ENCODE data around the gene PTER. TPM values are rescaled to one million over a fixed set of nuclear protein-coding genes. Genes with fewer than 3 reads are reported as not detected.

The PTER gene
- total RNA-seq, 1 experiment from 2014 or later = 25.8 TPM

DNA sequence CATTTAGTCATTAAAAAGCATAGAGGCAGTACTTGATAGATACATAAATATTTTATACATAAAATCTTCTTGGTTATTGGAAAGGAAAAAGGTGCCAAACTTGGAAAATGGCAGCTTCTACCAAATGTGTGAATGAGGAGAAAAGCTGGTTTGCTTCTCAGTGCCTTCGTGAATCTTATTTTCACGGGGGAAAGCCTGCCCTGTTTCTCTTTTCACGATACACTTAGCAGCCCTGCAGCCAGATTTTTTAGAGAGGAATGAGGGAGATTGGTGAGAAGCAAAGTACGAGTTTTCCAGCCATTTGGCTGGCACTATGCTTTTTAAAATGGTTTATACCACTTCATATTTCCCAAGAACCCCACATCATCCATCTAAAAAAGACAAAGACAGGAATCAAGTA lies 107.8 kb downstream of the PTER start:
- DNase-seq (ENCODE audit: low read depth, low spot score) (no peak), ATAC-seq (no peak)
- Histone ChIP-seq H3K4me1 (ENCODE audit: control insufficient read depth in 1 of 2, insufficient read depth in 2 of 2, low read length in 2 of 2) (no peaks in the 10 kb centered on the region), H3K36me3 (ENCODE audit: control insufficient read depth in 1 of 2, insufficient read depth in 2 of 2, low read length in 2 of 2) (no peaks in the 10 kb centered on the region), H3K27me3 (ENCODE audit: insufficient read depth, low read length) (no peaks in the 10 kb centered on the region), H3K4me2 (ENCODE audit: low read length) (no peak overlapping the region), H3K9ac (ENCODE audit: low read length) (no peak overlapping the region), H3K79me2 (ENCODE audit: insufficient read depth, low read length) (no peaks in the 10 kb centered on the region), H3K9me3 (ENCODE audit: control insufficient read depth in 1 of 2, insufficient read depth in 1 of 2, low read depth in 1 of 2, low read length in 2 of 2) (no peaks in the 10 kb centered on the region), H3K27ac (ENCODE audit: low read depth, low read length) (no peak overlapping the region), H3K4me3 (replicated peaks in 1 of 2; ENCODE audit: low read depth in 1 of 2, low read length in 2 of 2) (no peak overlapping the region), H2AFZ (ENCODE audit: low read depth, low read length, poor library complexity, severe bottlenecking) (no peak overlapping the region), H3K9me2 (ENCODE audit: insufficient read depth) (no peaks in the 10 kb centered on the region), H4K20me1 (ENCODE audit: insufficient read depth) (no peaks in the 10 kb centered on the region)
- no TSS peak for BruUV-seq (replicated peaks)
- no peak for TF ChIP-seq TCF7L2 (IDR thresholded peaks at IDR 0.05; ENCODE audit: borderline replicate concordance, extremely low read depth, insufficient read depth, insufficient read length)
- TF ChIP-seq POLR2A (IDR thresholded peaks at IDR 0.05; ENCODE audit: borderline replicate concordance, extremely low read depth, insufficient read depth, insufficient read length) = no peak
- TF ChIP-seq YY1 (IDR thresholded peaks at IDR 0.05; ENCODE audit: extremely low read depth, insufficient replicate concordance, low read depth, low read length) = no peak
- TF ChIP-seq, protein P1, sequence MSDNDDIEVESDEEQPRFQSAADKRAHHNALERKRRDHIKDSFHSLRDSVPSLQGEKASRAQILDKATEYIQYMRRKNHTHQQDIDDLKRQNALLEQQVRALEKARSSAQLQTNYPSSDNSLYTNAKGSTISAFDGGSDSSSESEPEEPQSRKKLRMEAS (IDR thresholded peaks at IDR 0.05) = no peak
- no peak for TF ChIP-seq ZFX (IDR thresholded peaks at IDR 0.05)
- TF ChIP-seq, protein P2, sequence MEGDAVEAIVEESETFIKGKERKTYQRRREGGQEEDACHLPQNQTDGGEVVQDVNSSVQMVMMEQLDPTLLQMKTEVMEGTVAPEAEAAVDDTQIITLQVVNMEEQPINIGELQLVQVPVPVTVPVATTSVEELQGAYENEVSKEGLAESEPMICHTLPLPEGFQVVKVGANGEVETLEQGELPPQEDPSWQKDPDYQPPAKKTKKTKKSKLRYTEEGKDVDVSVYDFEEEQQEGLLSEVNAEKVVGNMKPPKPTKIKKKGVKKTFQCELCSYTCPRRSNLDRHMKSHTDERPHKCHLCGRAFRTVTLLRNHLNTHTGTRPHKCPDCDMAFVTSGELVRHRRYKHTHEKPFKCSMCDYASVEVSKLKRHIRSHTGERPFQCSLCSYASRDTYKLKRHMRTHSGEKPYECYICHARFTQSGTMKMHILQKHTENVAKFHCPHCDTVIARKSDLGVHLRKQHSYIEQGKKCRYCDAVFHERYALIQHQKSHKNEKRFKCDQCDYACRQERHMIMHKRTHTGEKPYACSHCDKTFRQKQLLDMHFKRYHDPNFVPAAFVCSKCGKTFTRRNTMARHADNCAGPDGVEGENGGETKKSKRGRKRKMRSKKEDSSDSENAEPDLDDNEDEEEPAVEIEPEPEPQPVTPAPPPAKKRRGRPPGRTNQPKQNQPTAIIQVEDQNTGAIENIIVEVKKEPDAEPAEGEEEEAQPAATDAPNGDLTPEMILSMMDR (IDR thresholded peaks at IDR 0.05 in 2 of 3, conservative IDR thresholded peaks at IDR 0.05 in 1 of 3; ENCODE audit: borderline replicate concordance in 1 of 3, insufficient read depth in 1 of 3, low read depth in 2 of 3, low read length in 2 of 3) = no peak
- no peak for TF ChIP-seq FOSL1 (IDR thresholded peaks at IDR 0.05; ENCODE audit: low read depth)
- TF ChIP-seq POLR2AphosphoS5 (IDR thresholded peaks at IDR 0.05; ENCODE audit: low read depth, low read length) = no peak
- no peak for TF ChIP-seq EZH2phosphoT487 (IDR thresholded peaks at IDR 0.05; ENCODE audit: borderline replicate concordance)
- TF ChIP-seq CBX3 (IDR thresholded peaks at IDR 0.05; ENCODE audit: low read depth) = no peak
- no peak for TF ChIP-seq ATF3 (IDR thresholded peaks at IDR 0.05)
- TF ChIP-seq SRF (IDR thresholded peaks at IDR 0.05; ENCODE audit: low read depth) = no peak
- no peak for TF ChIP-seq ZNF274 (IDR thresholded peaks at IDR 0.05; ENCODE audit: low read depth, low read length)
- TF ChIP-seq JUND (IDR thresholded peaks at IDR 0.05) = no peak
- TF ChIP-seq EGR1 (IDR thresholded peaks at IDR 0.05; ENCODE audit: low read depth) = no peak
- no peak for TF ChIP-seq SP1 (IDR thresholded peaks at IDR 0.05; ENCODE audit: low read depth)
- intact Hi-C loops (cut with micrococcal nuclease) = loop anchor here (2.0 kb wide), 2 partner anchors 230 to 642 kb away; no protein-coding TSS in a partner anchor
- ChIA-PET RAD21 (ENCODE audit: low non-redundant PET in 1 of 2, low total read pairs in 2 of 2, uncharacterized antibody in 2 of 2, unreplicated experiment in 2 of 2) (no interaction called here), CTCF (interaction anchor here (0.7 to 1.1 kb wide), 3 partner anchors 20 to 642 kb away, joined by 3 to 4 read pairs (median 3); no protein-coding TSS in a partner anchor), POLR2A (no interaction called here)

Measured in HCT116 (cell line).